ENCODE measurements around the gene B3GNT2.

The B3GNT2 gene

GRCh38 chr2:62250239-62250638 is 54.3 kb downstream of the B3GNT2 start:
- no peaks in the 10 kb centered on the region for H3K27me3 ChIP-seq
- no peaks in the 10 kb centered on the region for H3K4me1 ChIP-seq
- TF ChIP-seq CTCF (IDR thresholded peaks at IDR 0.05; ENCODE audit: low read depth, low read length) = no peak
- no peak for DNase-seq
- H3K4me3 ChIP-seq (ENCODE audit: low read depth, low read length) = no peak overlapping the region
- H3K9me3 ChIP-seq = no peaks in the 10 kb centered on the region
- H3K36me3 ChIP-seq = no peaks in the 10 kb centered on the region

- DNase-seq = no peak
- Histone ChIP-seq H3K9me3 (no peaks in the 10 kb centered on the region), H3K27me3 (no peaks in the 10 kb centered on the region), H3K4me3 (ENCODE audit: low read depth, low read length) (no peak overlapping the region), H3K36me3 (no peaks in the 10 kb centered on the region), H3K4me1 (no peaks in the 10 kb centered on the region)
- no peak for TF ChIP-seq CTCF (IDR thresholded peaks at IDR 0.05; ENCODE audit: low read depth, low read length)
Measured at GRCh38 chr2:62254424-62255266, 58.7 kb downstream of the B3GNT2 start.

- H3K9me3 ChIP-seq = no peaks in the 10 kb centered on the region
- no peaks in the 10 kb centered on the region for H3K27me3 ChIP-seq
- TF ChIP-seq CTCF (IDR thresholded peaks at IDR 0.05; ENCODE audit: low read depth, low read length) = no peak
- no peak for DNase-seq
- no peak overlapping the region for H3K4me3 ChIP-seq (ENCODE audit: low read depth, low read length)
- H3K4me1 ChIP-seq = no peaks in the 10 kb centered on the region
- no peaks in the 10 kb centered on the region for H3K36me3 ChIP-seq
Measured at GRCh38 chr2:62257466-62257865, 61.6 kb downstream of the B3GNT2 start.

- no peaks in the 10 kb centered on the region for H3K4me1 ChIP-seq
- H3K36me3 ChIP-seq = no peaks in the 10 kb centered on the region
- no peaks in the 10 kb centered on the region for H3K27me3 ChIP-seq
- no peak for DNase-seq
- no peak for TF ChIP-seq CTCF (IDR thresholded peaks at IDR 0.05; ENCODE audit: low read depth, low read length)
- H3K4me3 ChIP-seq (ENCODE audit: low read depth, low read length) = no peak overlapping the region
- H3K9me3 ChIP-seq = no peaks in the 10 kb centered on the region
Measured at GRCh38 chr2:62263076-62263715, 67.3 kb downstream of the B3GNT2 start.

- Histone ChIP-seq H3K4me3 (ENCODE audit: low read depth, low read length) (no peak overlapping the region), H3K9me3 (no peaks in the 10 kb centered on the region), H3K36me3 (no peaks in the 10 kb centered on the region), H3K4me1 (no peaks in the 10 kb centered on the region), H3K27me3 (no peaks in the 10 kb centered on the region)
- TF ChIP-seq CTCF (IDR thresholded peaks at IDR 0.05; ENCODE audit: low read depth, low read length) = no peak
- DNase-seq = no peak
Measured at GRCh38 chr2:62264186-62264585, 68.3 kb downstream of the B3GNT2 start.

GRCh38 chr2:62265106-62265505 is 69.2 kb downstream of the B3GNT2 start:
- no peaks in the 10 kb centered on the region for H3K36me3 ChIP-seq
- no peaks in the 10 kb centered on the region for H3K4me1 ChIP-seq
- no peak for TF ChIP-seq CTCF (IDR thresholded peaks at IDR 0.05; ENCODE audit: low read depth, low read length)
- H3K27me3 ChIP-seq = no peaks in the 10 kb centered on the region
- no peaks in the 10 kb centered on the region for H3K9me3 ChIP-seq
- DNase-seq = no peak
- no peak overlapping the region for H3K4me3 ChIP-seq (ENCODE audit: low read depth, low read length)
